Measurements from ENCODE around the gene PACSIN2.

PACSIN2 gene

GRCh38 chr22:42913874-42914510 is 101.0 kb downstream of the PACSIN2 start:
- Histone ChIP-seq H3K4me3 (no peak overlapping the region), H3K4me2 (peak overlapping the region in 9 of 11 experiments; percentile 3 to 91 (median 8); a peak in 4 of 22 replicates), H3K36me3 (peaks cover 19 to 46% (median 31%) of the 10 kb centered on the region in 11 experiments; a peak in 19 of 22 replicates), H3K4me1 (peaks cover 49 to 96% (median 85%) of the 10 kb centered on the region in 10 experiments), H3K27me3 (no peaks in the 10 kb centered on the region), H4K20me1 (peaks cover 0 to 99% (median 58%) of the 10 kb centered on the region in 11 experiments; a peak in 16 of 22 replicates), H3K27ac (peak overlapping the region in 7 of 11 experiments; percentile 10 to 58 (median 28); a peak in 9 of 22 replicates), H3K9ac (no peak overlapping the region), H3K9me3 (replicated peaks in 1 of 11) (no peaks in the 10 kb centered on the region)
- TF ChIP-seq Cebpa-rat (IDR thresholded peaks at IDR 0.05), result no peak

GRCh38 chr22:42912059-42912458 is 102.9 kb downstream of the PACSIN2 start:
- peaks cover 24 to 53% (median 39%) of the 10 kb centered on the region in 11 experiments; a peak in 21 of 22 replicates for H3K36me3 ChIP-seq
- peaks cover 5 to 99% (median 58%) of the 10 kb centered on the region in 11 experiments; a peak in 16 of 22 replicates for H4K20me1 ChIP-seq
- H3K9me3 ChIP-seq (replicated peaks in 1 of 11), result no peaks in the 10 kb centered on the region
- peak overlapping the region in 4 of 10 experiments; percentile 15 to 28 (median 19); a peak in 4 of 20 replicates for H3K4me3 ChIP-seq
- H3K27ac ChIP-seq, result peak overlapping the region in 10 of 11 experiments; percentile 50 to 92 (median 79); a peak in 20 of 22 replicates
- H3K4me1 ChIP-seq, result peaks cover 61 to 99% (median 91%) of the 10 kb centered on the region in 10 experiments
- TF ChIP-seq Cebpa-rat (IDR thresholded peaks at IDR 0.05), result peak in 8 of 11 experiments; percentile 15 to 66 (median 50); a peak in 7 of 22 replicates
- no peaks in the 10 kb centered on the region for H3K27me3 ChIP-seq
- H3K9ac ChIP-seq, result peak overlapping the region in 9 of 11 experiments; percentile 42 to 62 (median 58); a peak in 17 of 22 replicates
- H3K4me2 ChIP-seq, result peak overlapping the region; percentile 75 to 95 (median 88)

- TF ChIP-seq Cebpa-rat (IDR thresholded peaks at IDR 0.05), result no peak
- Histone ChIP-seq H3K4me3 (no peak overlapping the region), H3K27ac (peak overlapping the region in 9 of 11 experiments; percentile 44 to 92 (median 80); a peak in 16 of 22 replicates), H3K9me3 (replicated peaks in 1 of 11) (no peaks in the 10 kb centered on the region), H3K4me2 (peak overlapping the region in 10 of 11 experiments; percentile 9 to 95 (median 88); a peak in 15 of 22 replicates), H3K27me3 (no peaks in the 10 kb centered on the region), H3K36me3 (peaks cover 40 to 63% (median 51%) of the 10 kb centered on the region in 11 experiments), H4K20me1 (peaks cover 0 to 100% (median 57%) of the 10 kb centered on the region in 11 experiments; a peak in 15 of 22 replicates), H3K4me1 (peaks cover 77 to 100% (median 97%) of the 10 kb centered on the region in 10 experiments), H3K9ac (peak overlapping the region in 6 of 11 experiments; percentile 8 to 74 (median 34); a peak in 5 of 22 replicates)
Observed at GRCh38 chr22:42910221-42910942, 104.6 kb downstream of the PACSIN2 start.

- H4K20me1 ChIP-seq, result peaks cover under 1 to 100% (median 54%) of the 10 kb centered on the region in 11 experiments; a peak in 15 of 22 replicates
- no peak overlapping the region for H3K4me3 ChIP-seq
- peak overlapping the region; percentile 68 to 93 (median 88); a peak in 20 of 22 replicates for H3K4me2 ChIP-seq
- no peak for TF ChIP-seq Cebpa-rat (IDR thresholded peaks at IDR 0.05)
- H3K4me1 ChIP-seq, result peaks cover 86 to 100% (median 97%) of the 10 kb centered on the region in 10 experiments
- no peaks in the 10 kb centered on the region for H3K9me3 ChIP-seq (replicated peaks in 1 of 11)
- H3K27me3 ChIP-seq, result no peaks in the 10 kb centered on the region
- H3K27ac ChIP-seq, result peak overlapping the region in 8 of 11 experiments; percentile 44 to 92 (median 80); a peak in 12 of 22 replicates
- peak overlapping the region in 3 of 11 experiments; percentile 35 to 76 (median 74); a peak in 2 of 22 replicates for H3K9ac ChIP-seq
- peaks cover 42 to 71% (median 55%) of the 10 kb centered on the region in 11 experiments for H3K36me3 ChIP-seq
Observed at GRCh38 chr22:42909363-42910058, 105.4 kb downstream of the PACSIN2 start.

GRCh38 chr22:42908374-42908746 is 106.6 kb downstream of the PACSIN2 start:
- H3K4me1 ChIP-seq, result peaks cover 92 to 100% (median 98%) of the 10 kb centered on the region in 10 experiments
- peak overlapping the region; percentile 68 to 93 (median 87) for H3K4me2 ChIP-seq
- peak overlapping the region; percentile 23 to 76 (median 52); a peak in 16 of 22 replicates for H3K9ac ChIP-seq
- TF ChIP-seq Cebpa-rat (IDR thresholded peaks at IDR 0.05), result no peak
- peak overlapping the region in 2 of 10 experiments; percentile 5 to 17; a peak in 3 of 20 replicates for H3K4me3 ChIP-seq
- H3K36me3 ChIP-seq, result peaks cover 42 to 77% (median 60%) of the 10 kb centered on the region in 11 experiments
- no peaks in the 10 kb centered on the region for H3K27me3 ChIP-seq
- H3K27ac ChIP-seq, result peak overlapping the region in 10 of 11 experiments; percentile 9 to 92 (median 67); a peak in 18 of 22 replicates
- peaks cover 8 to 100% (median 54%) of the 10 kb centered on the region in 11 experiments; a peak in 16 of 22 replicates for H4K20me1 ChIP-seq
- H3K9me3 ChIP-seq (replicated peaks in 1 of 11), result no peaks in the 10 kb centered on the region

- Histone ChIP-seq H3K4me2 (peak overlapping the region; percentile 68 to 93 (median 87)), H3K9ac (peak overlapping the region; percentile 23 to 76 (median 52); a peak in 16 of 22 replicates), H3K36me3 (peaks cover 42 to 81% (median 64%) of the 10 kb centered on the region in 11 experiments), H4K20me1 (peaks cover 10 to 100% (median 54%) of the 10 kb centered on the region in 11 experiments; a peak in 17 of 22 replicates), H3K4me3 (peak overlapping the region in 2 of 10 experiments; percentile 5 to 17; a peak in 3 of 20 replicates), H3K9me3 (replicated peaks in 1 of 11) (no peaks in the 10 kb centered on the region), H3K27ac (peak overlapping the region in 10 of 11 experiments; percentile 9 to 92 (median 67); a peak in 18 of 22 replicates), H3K4me1 (peaks cover 92 to 100% (median 98%) of the 10 kb centered on the region in 10 experiments), H3K27me3 (no peaks in the 10 kb centered on the region)
- TF ChIP-seq Cebpa-rat (IDR thresholded peaks at IDR 0.05), result no peak
Observed at GRCh38 chr22:42907404-42908373, 107.3 kb downstream of the PACSIN2 start.
